B cell (primary cell): Measurements from ENCODE around the gene HIGD1A.

Source experiments
- EZH2 ChIP-seq: IDR thresholded peaks from 2 replicates; pipeline ENCODE4 v1.6.1; 2012; ENCODE audit warnings: borderline replicate concordance, low read depth, mild to moderate bottlenecking, moderate library complexity, low read length; ENCODE audit not compliant: insufficient read depth, poor library complexity, severe bottlenecking
- TF ChIP-seq, protein P1 (sequence below): fragments of 200-600 bp; IDR thresholded peaks from one replicate; pipeline ENCODE4 v1.8.0; 2022; ENCODE audit warnings: antibody characterized with exemption, mild to moderate bottlenecking

DNA sequence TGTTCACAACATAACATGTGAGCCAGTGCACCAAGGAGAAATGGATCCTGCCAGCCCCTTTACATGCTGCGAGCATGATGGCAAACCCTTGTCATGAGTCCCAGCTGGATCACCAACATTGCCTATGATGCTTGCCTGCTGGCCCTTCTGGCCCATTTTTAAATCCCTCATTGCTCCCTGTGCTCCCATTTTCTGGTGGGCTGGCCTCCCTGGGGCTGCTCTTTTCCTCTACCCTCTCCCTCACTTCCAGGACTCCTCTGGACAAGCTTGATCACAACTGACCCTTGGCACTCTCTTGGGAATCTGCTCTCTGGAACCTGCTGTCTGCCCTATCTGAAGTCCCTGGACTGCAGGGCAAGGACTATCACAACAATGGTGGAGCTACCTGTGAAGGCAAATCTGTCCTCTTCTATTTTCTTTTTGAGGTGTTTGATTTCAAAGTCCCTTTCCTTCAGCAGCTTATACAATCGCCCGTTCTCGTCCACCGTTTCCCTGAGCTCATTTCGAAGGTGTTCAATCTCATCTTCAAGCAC is 47.5 kb downstream of the HIGD1A start:
- TF ChIP-seq, protein P1, sequence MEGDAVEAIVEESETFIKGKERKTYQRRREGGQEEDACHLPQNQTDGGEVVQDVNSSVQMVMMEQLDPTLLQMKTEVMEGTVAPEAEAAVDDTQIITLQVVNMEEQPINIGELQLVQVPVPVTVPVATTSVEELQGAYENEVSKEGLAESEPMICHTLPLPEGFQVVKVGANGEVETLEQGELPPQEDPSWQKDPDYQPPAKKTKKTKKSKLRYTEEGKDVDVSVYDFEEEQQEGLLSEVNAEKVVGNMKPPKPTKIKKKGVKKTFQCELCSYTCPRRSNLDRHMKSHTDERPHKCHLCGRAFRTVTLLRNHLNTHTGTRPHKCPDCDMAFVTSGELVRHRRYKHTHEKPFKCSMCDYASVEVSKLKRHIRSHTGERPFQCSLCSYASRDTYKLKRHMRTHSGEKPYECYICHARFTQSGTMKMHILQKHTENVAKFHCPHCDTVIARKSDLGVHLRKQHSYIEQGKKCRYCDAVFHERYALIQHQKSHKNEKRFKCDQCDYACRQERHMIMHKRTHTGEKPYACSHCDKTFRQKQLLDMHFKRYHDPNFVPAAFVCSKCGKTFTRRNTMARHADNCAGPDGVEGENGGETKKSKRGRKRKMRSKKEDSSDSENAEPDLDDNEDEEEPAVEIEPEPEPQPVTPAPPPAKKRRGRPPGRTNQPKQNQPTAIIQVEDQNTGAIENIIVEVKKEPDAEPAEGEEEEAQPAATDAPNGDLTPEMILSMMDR, result no peak
- no peak for TF ChIP-seq EZH2
